ENCODE data around the gene CDCA4.

CDCA4 gene

GRCh38 chr14:105014631-105015030, 6.3 kb downstream of the CDCA4 start:
- FAIRE-seq (no peak), DNase-seq (ENCODE audit: low spot score) (no peak)

GRCh38 chr14:105014032-105014431, 6.9 kb downstream of the CDCA4 start:
- DNase-seq (ENCODE audit: low spot score) (no peak), FAIRE-seq (no peak)

- DNase-seq (ENCODE audit: low spot score) = no peak
- no peak for FAIRE-seq
Measured at GRCh38 chr14:105013150-105013785, 7.6 kb downstream of the CDCA4 start.

- FAIRE-seq = no peak
- DNase-seq (ENCODE audit: low spot score) = no peak
Measured at GRCh38 chr14:105012171-105012985, 8.5 kb downstream of the CDCA4 start.

GRCh38 chr14:105011312-105011990, 9.4 kb downstream of the CDCA4 start:
- FAIRE-seq = no peak

GRCh38 chr14:105010891-105011291, 10.0 kb downstream of the CDCA4 start:
- FAIRE-seq = no peak
- DNase-seq (ENCODE audit: low spot score) = no peak

More at GRCh38 chr14:105011312-105011990, 9.4 kb downstream of the CDCA4 start:
- DNase-seq (ENCODE audit: low spot score) = no peak

- FAIRE-seq (no peak), DNase-seq (ENCODE audit: low spot score) (no peak)
Measured at GRCh38 chr14:105010106-105010505, 10.8 kb downstream of the CDCA4 start.

- FAIRE-seq (no peak), DNase-seq (ENCODE audit: low spot score) (no peak)
Measured at GRCh38 chr14:105007593-105008264, 13.2 kb downstream of the CDCA4 start.

GRCh38 chr14:105006831-105007592, 13.9 kb downstream of the CDCA4 start:
- FAIRE-seq (no peak), DNase-seq (ENCODE audit: low spot score) (no peak)

- DNase-seq (ENCODE audit: low spot score) = no peak
- no peak for FAIRE-seq
Measured at GRCh38 chr14:105005929-105006830, 14.7 kb downstream of the CDCA4 start.

- DNase-seq (ENCODE audit: low spot score) (no peak), FAIRE-seq (no peak)
Measured at GRCh38 chr14:105005329-105005928, 15.5 kb downstream of the CDCA4 start.

- no peak for FAIRE-seq
- no peak for DNase-seq (ENCODE audit: low spot score)
Measured at GRCh38 chr14:104999361-104999760, 21.5 kb downstream of the CDCA4 start.

GRCh38 chr14:104998801-104999200, 22.1 kb downstream of the CDCA4 start:
- no peak for FAIRE-seq

GRCh38 chr14:104996483-104996882, 24.4 kb downstream of the CDCA4 start:
- DNase-seq (ENCODE audit: low spot score) = no peak
- no peak for FAIRE-seq

More at GRCh38 chr14:104998801-104999200, 22.1 kb downstream of the CDCA4 start:
- no peak for DNase-seq (ENCODE audit: low spot score)

GRCh38 chr14:104996032-104996431, 24.9 kb downstream of the CDCA4 start:
- DNase-seq (ENCODE audit: low spot score) = no peak
- no peak for FAIRE-seq

GRCh38 chr14:104994978-104995377, 25.9 kb downstream of the CDCA4 start:
- DNase-seq (ENCODE audit: low spot score) (no peak), FAIRE-seq (no peak)

- FAIRE-seq (no peak), DNase-seq (ENCODE audit: low spot score) (no peak)
Measured at GRCh38 chr14:104993808-104994591, 26.9 kb downstream of the CDCA4 start.

GRCh38 chr14:104993306-104993705, 27.6 kb downstream of the CDCA4 start:
- FAIRE-seq (no peak), DNase-seq (ENCODE audit: low spot score) (no peak)

- DNase-seq (ENCODE audit: low spot score) (no peak), FAIRE-seq (no peak)
Measured at GRCh38 chr14:104992501-104992900, 28.4 kb downstream of the CDCA4 start.
